AG04450 (cell line): Measurements from ENCODE around the gene ELFN1. TPM values are rescaled to one million over a fixed set of nuclear protein-coding genes. Genes with fewer than 3 reads are reported as not detected.

ENCODE experiments used
- CTCF ChIA-PET: fragments of 300-600, 350-600 bp; formaldehyde crosslinking; extraction: SDS; loops from one replicate; lab custom pipeline; 2022; ENCODE audit warnings: antibody characterized with exemption, inconsistent platforms; lab: Charles Lee
- POLR2A ChIA-PET: fragments of 350-600 bp; formaldehyde crosslinking; extraction: SDS; loops from one replicate; lab custom pipeline; 2021; ENCODE audit warnings: antibody characterized with exemption, inconsistent platforms; lab: Yijun Ruan, JAX
- DNase-seq: peaks from one replicate; pipeline ENCODE4 v3.0.0-alpha.2; 2011; ENCODE audit warnings: low read depth, low spot score
- H3K27ac ChIP-seq: one replicate; pipeline ENCODE4 v1.5.1; 2012; ENCODE audit warnings: low read depth, low read length, control low read depth
- H3K27me3 ChIP-seq: one replicate; pipeline ENCODE4 v1.6.0; 2012; ENCODE audit warnings: low read length; ENCODE audit not compliant: control insufficient read depth, insufficient read depth
- H3K4me3 ChIP-seq: 2 replicates; pipeline ENCODE4 v1.5.1; 2011; ENCODE audit warnings: mild to moderate bottlenecking, low read depth, low read length, control low read depth
- H3K9me3 ChIP-seq: 2 replicates; pipeline ENCODE4 v1.5.1; 2012; ENCODE audit warnings: low read length; ENCODE audit not compliant: control insufficient read depth, insufficient read depth
- polyA plus RNA-seq: library from polyadenylated mRNA; depleted of rRNA; stranded (reverse); fragments of >200 nt; gene quantifications from 2 replicates; pipeline ENCODE4 v1.2.3, GENCODE V29; 2011
- TF ChIP-seq, protein P1 (sequence below): IDR thresholded peaks from 2 replicates; pipeline ENCODE4 v1.5.1; 2011; ENCODE audit warnings: low read depth, low read length, control low read depth, inconsistent platforms

ELFN1 gene
- polyA plus RNA-seq, 1 experiment = 0.10 TPM

DNA sequence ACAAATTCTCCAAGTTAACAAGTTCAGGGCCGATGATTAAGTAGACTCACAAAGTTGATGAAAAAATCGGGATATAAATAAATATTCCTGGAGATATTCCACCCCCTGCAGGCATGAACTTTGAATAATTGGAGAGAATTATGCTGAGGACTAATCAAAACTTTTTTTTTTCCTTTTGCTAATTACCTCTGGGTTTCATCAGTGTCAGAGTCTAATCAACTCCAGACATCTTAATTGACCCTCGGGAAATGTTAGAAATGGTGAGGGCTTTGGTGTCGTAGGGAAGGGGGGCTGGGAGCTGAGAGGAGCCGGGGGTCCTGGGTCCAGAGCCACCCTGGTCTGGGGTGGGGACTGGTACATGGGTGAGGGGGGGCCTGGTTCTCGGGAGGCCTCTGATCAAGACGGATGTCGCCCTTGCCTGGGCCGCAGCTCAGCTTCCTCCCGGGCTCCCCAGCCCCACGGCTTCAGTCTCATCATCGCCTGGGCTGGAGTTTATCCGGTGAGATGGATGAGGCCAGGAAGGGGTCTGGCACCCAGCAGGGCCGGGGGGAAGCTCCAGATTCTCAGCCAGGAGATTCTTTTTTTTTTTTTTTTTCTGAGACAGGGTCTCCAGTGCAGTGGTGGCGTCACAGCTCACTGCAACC, 30.4 kb upstream of the ELFN1 start:
- POLR2A ChIA-PET = no interaction called here
- no peak for DNase-seq
- TF ChIP-seq, protein P1, sequence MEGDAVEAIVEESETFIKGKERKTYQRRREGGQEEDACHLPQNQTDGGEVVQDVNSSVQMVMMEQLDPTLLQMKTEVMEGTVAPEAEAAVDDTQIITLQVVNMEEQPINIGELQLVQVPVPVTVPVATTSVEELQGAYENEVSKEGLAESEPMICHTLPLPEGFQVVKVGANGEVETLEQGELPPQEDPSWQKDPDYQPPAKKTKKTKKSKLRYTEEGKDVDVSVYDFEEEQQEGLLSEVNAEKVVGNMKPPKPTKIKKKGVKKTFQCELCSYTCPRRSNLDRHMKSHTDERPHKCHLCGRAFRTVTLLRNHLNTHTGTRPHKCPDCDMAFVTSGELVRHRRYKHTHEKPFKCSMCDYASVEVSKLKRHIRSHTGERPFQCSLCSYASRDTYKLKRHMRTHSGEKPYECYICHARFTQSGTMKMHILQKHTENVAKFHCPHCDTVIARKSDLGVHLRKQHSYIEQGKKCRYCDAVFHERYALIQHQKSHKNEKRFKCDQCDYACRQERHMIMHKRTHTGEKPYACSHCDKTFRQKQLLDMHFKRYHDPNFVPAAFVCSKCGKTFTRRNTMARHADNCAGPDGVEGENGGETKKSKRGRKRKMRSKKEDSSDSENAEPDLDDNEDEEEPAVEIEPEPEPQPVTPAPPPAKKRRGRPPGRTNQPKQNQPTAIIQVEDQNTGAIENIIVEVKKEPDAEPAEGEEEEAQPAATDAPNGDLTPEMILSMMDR = no peak
- H3K9me3 ChIP-seq = peaks cover 19% of the 10 kb centered on the region
- no peak overlapping the region for H3K27ac ChIP-seq
- H3K27me3 ChIP-seq = peaks cover 16% of the 10 kb centered on the region
- no peak overlapping the region for H3K4me3 ChIP-seq
- CTCF ChIA-PET = interaction anchor here (0.7 kb wide), 1 partner anchor 25 kb away, joined by 4 read pairs; no protein-coding TSS in a partner anchor

DNA sequence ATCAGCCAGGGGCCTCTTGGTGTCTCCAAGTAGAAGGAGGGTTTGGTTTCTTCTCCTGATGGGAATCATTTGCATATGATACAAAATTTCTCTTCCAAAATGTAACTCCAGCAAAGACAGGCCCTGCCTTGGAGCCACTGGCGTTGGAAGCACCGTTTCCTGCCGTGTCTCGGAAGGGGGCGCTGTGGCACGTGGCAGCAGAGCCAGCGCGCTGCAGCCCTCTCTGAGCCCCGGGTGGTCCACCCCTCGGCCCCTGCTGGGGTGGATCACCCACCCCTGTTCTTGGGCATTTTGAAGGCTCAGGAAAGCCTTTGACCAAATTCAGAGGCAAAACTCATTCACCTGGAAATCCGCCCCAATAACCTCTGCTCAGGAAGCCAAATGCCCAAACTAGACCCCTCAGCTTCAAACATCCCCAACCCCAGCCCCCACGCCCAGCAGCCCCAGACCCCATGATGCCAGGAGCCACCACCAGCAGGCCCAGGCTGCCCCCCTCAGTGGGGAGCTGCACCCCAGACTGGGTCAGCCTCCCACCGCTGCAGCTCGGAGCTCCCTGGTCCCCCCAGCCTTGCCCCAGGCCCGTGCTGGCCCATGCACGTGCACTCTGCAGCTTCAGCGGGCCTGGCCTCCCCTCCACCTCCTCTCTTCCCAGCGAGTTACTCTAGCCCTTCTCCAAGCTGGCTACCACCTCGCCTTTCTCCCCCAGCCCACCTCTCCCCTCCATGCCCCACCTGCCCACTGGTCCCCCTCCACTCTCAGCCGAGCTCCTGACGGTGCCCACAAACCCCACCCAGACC, 29.5 kb upstream of the ELFN1 start:
- no peak overlapping the region for H3K4me3 ChIP-seq
- POLR2A ChIA-PET = interaction anchor here (0.6 kb wide), 1 partner anchor 140 kb away, joined by 9 read pairs; no protein-coding TSS in a partner anchor
- DNase-seq = no peak

DNA sequence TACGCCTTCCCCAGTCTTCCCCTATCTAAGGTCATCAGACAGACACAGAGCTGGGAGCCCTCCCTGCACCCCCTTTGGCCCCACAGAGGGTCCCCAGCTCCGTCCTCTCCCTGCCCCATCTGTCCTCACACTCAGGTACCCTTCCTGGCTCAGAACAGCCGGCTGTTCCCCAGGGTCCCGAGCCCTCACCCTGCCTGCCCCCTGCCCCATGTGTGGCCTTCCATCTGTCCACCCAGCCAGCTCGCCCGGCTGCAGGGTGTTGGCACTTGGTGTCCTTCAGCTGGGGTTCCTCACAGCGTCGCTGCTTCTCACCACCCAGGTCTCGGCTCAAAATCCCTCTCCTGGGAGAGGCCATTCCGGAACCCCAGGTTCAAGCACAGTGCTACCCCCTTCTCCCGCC, 28.9 kb upstream of the ELFN1 start:
- ChIA-PET POLR2A (no interaction called here), CTCF (no interaction called here)
- Histone ChIP-seq H3K27ac (no peak overlapping the region), H3K4me3 (no peak overlapping the region), H3K9me3 (peaks cover 13% of the 10 kb centered on the region), H3K27me3 (peaks cover 20% of the 10 kb centered on the region)
- TF ChIP-seq, protein P1 = no peak
- DNase-seq = no peak

More for the DNA sequence above, 29.5 kb upstream of the ELFN1 start:
- Histone ChIP-seq H3K27ac (no peak overlapping the region), H3K27me3 (peaks cover 20% of the 10 kb centered on the region), H3K9me3 (peaks cover 17% of the 10 kb centered on the region)
- TF ChIP-seq, protein P1 = no peak
- CTCF ChIA-PET = no interaction called here

DNA sequence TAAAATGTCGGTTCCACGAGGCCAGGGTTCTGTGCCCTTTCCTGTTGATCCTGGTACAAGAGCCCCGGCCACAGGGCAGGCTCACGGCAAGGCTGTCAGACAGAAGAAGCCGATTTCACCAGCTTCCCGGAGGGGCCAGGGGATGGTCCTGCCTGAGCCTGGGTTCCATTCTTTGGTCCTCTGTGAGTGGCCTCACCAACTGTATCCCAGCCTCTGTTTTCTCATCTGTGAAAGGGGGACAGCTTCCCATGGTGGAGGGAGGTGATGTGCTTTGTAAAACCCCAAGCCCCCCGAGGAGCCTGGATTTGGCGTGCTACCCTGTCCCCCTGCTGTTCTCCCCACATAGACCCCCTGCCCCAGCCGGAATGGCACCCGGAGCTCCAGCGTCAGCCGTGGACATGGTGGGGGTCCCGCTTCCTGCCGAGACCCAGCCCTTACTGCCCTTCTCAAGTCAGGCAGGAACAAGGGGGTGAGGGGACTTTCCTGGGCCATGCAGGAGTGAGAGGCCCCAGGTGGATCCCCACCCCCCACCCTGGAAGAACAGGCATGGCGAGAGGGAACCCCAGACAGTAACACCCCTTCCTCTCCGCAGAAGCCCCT, 28.3 kb upstream of the ELFN1 start:
- no peak for DNase-seq
- CTCF ChIA-PET = no interaction called here
- TF ChIP-seq, protein P1 = no peak
- POLR2A ChIA-PET = no interaction called here
- Histone ChIP-seq H3K27me3 (peaks cover 26% of the 10 kb centered on the region), H3K27ac (no peak overlapping the region), H3K9me3 (peaks cover 12% of the 10 kb centered on the region), H3K4me3 (no peak overlapping the region)

DNA sequence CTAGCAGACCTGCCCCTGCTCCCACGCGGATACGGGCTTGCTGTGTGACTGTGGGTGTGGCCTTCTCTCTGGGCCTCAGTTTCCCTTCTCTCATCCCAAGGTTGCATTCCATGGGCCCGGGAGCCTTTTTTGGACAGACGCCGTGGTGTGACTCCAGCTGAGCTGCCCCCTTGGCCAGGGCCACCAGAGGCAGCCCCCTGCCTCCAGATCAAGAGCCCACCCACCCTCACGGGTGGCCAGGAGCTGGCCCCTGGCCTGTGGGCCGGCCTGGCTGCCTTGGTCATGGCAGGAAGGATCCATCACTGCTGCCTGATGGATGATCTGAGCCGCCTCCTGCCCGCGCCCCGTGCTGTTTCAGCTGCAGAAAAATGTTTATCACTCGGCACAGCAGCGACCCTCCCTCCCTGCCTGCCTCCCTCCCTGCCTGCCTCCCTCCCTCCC, 27.8 kb upstream of the ELFN1 start:
- TF ChIP-seq, protein P1 = no peak
- Histone ChIP-seq H3K27me3 (peaks cover 31% of the 10 kb centered on the region), H3K9me3 (peaks cover 8% of the 10 kb centered on the region), H3K27ac (no peak overlapping the region), H3K4me3 (no peak overlapping the region)
- CTCF ChIA-PET = no interaction called here
- DNase-seq = no peak
- POLR2A ChIA-PET = no interaction called here
